Stimulated activated CD4-positive, alpha-beta T cell treated with anti-CD3 and anti-CD28 coated beads, Interleukin-15, amount 100 ng/mL, for 24 hours (primary cell): ENCODE results near the gene C4orf54.

Source experiments
- DNase-seq: peaks from one replicate; pipeline ENCODE4 v3.0.0-alpha.2; 2020

Gene C4orf54

DNA sequence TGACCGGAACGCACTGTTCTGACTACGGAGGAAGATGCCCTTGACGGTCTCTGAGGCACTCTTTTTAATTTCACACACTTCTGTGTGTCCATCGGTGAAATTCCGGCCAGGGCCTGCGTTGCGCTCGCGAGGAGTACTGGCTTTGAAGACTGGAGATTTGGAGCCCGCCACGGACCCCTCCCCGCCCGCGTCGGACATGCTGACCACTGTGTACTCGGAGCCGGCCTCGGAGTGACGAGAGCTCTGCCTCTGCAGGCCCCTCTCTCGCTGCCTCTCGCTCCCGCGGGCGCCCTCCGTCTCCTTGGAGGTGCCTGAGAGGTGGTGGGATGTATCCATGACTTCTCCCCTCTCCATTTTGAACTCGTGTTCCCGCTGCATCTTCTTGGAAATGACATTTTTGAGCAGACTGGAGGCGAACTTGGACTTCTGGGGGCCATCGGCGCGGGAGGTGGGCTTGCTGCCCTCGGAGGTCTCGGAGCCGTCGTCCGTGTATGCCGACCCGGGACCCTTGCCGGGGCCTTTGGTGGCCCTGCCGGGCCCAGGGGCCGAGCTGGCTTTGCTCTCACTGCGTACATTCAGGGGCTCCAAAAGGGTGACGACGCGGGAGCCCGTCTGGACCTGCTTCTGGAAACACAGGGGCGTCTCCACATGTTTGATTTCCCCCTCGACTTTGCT is 5.7 kb downstream of the C4orf54 start:
- no peak for DNase-seq

DNA sequence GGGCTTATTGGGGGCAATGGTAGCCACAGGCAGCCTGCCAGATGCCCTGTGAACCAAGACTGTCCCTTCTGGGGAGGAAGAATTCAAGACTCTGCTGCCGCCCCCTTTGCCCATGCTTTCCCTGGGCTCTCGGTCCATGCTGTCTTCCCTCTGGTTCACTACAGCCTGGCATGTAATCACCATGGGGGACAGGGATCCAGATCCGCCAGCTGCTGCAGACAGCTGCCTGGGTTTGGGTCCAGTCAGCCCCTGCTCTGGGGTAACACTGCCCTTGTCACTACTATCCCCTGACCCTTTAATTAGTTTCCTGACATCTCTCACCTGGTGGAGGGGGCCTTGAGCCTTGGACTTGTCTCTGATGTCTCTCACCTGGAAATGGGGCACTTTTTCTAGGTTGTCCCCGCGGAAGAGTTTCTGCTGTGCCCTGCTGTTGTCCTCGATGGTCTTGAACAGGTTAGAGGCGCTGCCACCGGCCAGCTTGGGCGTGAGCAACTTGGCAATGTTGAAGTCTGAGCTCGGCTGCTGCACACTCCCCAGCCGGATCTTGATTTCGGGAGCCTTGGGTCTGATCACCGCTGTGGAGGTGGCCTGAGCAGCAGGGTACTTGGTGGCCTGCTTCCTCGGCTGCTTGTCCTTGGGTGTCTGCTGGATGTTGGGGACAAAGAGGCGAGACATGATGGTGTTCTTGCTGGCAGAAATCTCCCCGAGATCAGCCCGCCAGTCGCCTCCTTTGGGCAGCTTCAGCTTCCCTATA is 6.4 kb downstream of the C4orf54 start:
- DNase-seq: no peak

DNA sequence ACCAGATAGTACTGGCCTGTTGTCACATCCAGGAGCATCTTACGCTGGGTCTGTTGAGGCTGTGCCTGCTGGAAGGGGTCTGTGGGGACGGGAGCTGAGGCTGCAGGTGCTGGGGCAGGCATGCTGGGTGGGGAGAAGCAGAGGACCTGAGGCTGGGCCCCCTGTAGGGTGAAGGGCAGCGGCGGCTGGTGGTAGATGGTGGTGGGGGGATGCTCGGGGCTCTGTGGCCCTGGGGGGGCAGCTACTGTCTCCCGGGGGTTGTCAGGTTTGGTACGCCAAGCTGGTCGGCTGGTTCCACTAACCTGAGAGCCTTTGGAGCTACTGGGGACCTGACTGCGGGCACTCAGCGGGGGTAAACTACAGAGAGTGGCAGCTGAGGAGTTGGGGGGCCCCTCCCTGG is 7.8 kb downstream of the C4orf54 start:
- DNase-seq: no peak

DNA sequence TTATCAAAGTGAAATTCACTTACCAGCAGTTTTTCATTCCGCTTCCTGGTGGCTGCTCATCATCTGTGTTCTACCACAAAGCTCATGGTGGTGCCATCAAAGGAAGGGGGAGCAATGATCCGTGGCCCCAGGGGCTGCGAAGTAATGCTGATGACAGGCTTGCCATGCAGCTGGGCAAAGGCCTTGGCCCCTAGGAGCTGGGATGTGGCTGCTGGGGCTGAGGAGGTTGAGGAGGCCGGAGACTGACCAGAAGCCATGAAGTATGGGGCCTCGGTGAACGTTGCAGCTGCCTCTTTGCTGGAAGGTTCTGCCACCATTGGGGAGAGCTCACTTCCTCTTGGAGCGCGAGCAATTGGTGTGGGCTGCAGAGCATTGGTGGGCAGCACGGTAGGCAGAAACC is 8.4 kb downstream of the C4orf54 start:
- DNase-seq: no peak

DNA sequence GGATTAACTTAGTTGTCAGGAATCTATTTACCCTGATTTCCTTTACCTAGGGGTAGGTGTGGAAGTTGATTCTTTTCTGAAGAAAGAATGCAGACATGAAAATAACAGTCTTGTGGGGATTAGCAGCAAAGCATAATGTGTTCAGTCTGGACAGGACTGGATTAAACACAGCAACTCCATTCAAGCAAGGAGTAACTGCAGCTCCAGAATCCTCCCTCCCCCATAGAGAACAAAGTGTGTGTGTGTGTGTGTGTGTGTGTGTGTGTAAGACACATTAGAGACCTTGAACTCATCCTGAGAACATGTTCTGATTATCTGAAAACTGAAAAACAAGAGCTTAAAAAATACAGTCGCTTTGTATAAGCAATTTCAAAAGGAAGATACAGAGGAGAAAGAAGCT is 9.3 kb downstream of the C4orf54 start:
- no peak for DNase-seq

DNA sequence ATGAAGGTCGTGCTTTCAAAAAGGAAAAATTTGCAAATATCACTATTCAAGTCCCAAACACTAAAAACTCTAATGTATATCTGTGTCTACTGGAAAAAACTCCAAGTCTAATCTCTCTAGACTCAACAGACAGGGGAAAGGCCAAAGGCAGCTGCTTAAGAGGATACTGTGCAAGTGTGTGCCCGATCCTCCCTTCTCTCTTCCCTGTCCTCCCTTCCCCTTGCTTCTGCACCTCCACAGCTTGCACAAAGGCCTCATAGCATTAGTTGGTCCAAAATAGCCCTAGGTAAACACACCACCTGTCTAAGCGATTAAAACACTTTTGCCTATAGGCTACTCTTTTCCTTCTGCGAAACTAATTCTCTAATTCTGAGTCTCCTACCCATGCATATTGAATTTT is 10.6 kb downstream of the C4orf54 start:
- no peak for DNase-seq

DNA sequence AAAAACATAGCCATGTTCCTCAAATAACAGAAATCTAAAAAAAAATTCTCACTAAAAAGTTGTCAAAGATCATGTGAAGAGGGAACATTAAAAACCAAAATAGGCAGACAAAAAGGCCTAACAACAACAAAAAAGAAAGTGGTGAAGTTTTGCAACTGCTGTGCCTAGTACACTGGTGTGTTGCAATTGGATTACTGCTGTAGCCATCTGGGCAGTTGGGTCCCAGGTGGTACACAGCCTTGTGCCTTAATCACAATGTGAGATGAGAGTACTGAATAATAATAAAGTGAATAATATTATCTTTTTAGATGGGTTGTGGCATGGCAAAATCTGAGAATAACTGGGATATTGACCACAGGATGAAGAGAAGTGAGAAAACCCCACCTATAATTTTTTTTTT is 12.0 kb downstream of the C4orf54 start:
- no peak for DNase-seq

DNA sequence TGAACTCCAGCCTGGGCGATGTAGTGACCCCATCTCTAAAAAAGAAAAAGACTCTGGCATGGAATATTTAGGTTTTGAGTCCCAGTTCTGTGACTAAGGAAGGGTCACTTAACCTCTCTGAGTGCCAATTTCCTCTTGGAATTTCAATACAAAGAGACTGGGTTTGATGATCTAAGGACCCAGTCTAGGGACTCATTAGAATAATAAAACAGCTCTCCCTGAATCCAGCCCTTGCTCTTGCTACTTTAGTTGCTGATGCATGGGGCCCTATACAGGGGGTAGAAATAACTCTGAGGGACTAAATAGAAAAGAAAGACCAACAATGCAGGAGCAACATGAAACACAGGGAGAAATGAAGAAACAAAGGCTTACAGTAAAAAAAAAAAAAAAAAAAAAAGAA is 12.6 kb downstream of the C4orf54 start:
- DNase-seq: no peak

DNA sequence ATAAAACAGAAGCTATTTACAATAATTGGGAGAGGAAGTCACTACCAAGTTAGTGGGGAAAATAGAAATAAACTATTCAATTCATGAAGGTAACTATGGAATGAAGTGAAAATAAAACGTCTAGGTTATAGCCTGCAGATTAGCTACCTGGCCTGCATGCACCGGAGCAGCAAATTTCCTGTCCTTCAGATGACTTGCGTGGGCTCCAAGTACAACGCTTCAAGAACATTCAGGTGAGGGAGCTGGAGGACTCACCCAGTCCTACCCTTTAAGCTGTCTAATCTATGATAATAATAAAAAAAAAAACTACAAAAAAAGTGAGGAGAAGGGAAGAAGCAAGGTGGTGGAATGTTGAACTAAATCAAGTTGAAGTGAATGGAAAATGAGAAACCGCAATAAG is 13.2 kb downstream of the C4orf54 start:
- no peak for DNase-seq

DNA sequence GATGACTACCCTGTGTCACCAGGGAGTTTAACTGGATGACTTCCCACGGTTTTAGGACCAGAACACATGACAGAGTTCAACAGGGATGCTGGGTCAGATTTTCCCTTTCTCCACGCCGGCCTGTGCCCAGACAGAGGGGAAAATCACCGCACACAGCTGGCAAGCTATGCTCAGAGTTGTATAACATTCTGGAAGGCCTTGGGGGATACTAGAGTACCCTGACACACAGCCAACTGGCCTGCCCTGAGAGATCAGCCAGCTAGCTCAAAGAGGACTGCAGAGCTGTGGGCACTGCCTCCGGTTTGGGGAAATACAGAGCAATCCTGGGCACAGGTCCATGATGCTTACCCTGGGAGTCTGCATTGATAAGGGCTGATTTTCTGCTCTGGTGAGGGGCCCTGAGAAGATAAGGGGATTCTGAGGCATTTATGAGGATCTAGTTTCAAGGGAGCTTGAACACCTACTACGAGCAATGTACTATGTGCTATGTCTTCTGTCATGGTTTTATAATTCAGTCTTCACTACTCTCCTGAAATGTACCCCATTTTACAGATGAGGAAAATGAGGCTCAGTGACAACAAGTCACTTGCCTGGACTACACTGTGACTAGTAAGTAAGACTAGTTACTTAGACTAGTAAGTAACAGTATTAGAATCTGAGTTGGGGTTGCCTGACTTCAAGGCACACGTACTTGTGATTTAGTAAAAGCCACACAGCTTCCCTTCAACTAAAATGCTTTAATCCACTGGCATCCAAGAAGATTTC is 14.7 kb downstream of the C4orf54 start:
- DNase-seq: no peak

DNA sequence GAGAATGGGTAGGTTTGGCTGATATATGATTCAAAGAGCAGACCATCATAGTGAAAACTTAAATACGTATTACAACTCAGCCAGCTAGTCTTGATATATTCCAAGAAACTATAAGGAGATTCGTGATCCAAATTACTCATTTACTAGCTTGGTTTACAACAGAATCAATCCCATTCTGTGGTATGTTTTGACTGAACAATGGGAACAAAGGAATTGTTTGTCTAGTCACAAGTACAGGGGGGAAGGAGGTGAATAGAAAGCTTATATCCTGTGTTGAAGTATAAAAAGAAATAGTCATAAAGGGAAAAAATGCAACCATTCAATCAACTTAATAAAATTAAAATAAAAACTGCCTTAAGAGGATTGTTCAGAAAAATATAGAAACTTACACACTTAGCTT is 17.0 kb downstream of the C4orf54 start:
- no peak for DNase-seq

DNA sequence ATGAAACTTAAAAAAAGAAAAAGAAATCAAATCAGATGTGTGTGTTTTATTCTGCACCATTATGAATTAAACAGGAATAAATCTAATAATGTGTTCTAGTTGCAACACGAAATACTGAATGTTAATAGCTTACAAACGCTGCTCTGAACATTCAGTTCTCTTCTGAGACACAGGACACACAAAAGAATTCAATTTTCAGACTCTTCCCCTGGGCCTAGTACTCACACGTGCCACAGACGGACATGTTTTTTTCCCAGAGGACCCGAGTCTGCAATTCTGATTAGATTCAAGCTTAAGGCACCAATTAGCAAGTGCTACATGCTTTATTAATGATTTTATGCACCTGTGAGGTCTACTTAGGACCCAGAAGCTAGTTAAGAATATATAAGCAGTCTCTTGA is 20.5 kb downstream of the C4orf54 start:
- no peak for DNase-seq

DNA sequence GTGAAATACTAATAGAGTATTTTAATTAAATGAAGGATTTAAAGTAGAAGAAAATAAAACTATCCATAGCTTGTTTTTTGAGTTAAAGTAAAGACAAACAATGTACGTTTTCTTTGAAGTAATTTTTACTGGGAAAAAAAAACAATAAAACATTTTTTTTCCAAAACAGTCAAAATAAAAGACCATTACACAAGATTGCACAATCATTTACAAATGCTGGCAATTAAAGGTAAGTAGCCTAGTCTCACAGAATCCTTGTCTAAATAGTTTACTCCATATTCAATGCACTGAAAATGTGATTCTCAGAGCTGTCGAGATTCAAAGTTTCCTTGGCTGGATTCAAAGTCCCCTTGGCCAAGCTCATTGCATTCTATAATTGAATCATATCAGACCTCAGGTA is 21.2 kb downstream of the C4orf54 start:
- no peak for DNase-seq

DNA sequence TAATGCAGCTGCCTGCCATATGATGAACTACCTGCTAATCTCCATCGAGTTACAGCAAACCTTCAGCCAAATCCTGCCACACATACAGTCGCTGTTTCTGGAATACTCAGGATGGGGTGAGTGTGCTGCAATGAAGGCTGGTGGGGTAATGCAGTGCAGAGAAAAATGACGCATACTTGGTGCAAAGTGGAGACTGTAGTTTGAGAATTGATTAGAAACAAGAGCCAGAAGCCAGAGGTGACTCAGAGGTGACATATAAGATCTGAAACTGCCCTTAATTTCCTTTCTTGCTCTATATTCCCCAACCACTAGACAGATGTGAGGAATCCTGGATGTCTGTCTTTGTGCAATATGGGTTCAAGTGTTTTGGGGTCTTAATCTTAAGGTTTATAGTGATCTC is 22.0 kb downstream of the C4orf54 start:
- DNase-seq: no peak

DNA sequence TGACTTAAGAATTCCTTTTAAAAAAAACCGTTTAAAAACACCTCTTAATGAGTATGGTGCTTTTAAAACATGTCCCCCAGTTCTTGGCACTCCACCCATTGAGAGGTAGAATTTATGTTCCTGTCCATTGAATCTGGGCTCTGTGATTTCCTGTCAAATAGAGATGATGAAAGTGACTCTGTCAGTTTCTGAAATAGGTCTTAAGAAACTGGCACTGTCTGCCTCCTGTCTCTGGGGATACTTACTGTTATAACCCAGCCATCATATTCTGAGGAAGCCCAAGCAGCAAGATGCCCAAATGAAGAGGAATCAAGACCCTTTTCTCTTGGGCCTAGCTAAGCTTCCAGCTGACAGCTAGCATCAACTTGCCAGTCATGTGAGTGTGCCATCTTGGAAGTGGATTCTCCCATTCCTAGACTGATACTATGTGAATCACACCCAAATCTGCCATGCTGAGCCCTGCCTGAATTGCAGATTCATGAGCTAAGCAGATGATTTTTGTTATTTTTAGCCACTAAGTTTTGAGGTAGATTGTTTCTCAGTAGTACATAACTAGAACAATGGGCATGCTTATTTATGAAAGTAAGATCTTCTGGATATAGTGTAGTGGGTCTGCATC is 22.8 kb downstream of the C4orf54 start:
- DNase-seq: no peak

DNA sequence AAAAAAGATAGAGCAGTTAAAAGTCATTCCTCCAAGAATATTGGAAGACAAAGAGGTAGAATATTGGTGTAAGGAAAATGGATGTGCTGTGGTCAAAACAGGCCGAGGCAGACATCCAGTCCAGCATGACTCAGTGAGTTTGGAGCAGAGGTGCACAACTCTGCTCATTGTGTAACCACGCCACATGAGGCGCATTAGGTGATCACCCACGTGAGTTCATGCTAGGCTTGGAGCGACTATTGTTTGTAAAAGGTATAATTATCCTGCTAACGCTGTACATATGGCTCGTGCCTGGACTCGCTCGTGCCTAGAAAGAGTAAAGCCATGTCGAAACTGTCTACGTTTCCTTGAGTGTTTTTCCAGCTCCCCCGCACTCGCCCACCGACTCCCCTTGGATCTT is 23.9 kb downstream of the C4orf54 start:
- no peak for DNase-seq

DNA sequence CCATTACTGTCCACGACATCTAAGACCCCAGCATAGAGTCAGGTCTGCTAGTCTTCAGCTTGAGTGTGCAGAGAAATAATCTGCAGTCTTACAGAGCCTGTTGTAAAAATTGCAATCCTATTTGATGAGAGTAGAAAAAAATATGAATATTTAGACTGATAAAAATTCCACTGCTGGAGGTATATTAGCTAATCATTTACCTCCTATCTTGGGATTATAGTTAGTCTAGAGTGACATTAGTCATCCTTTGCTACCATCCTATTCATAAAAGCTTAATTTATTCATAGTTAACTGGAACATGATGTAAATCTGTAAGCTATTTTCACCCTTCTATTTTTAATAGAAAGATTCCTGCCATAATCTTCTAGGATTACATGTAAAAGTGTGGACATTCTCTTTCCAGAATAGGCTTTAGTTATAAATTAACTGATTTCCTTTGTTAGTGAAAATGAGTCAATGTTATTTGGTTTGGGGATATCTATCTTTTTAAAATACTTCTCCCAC is 26.7 kb downstream of the C4orf54 start:
- DNase-seq: no peak

DNA sequence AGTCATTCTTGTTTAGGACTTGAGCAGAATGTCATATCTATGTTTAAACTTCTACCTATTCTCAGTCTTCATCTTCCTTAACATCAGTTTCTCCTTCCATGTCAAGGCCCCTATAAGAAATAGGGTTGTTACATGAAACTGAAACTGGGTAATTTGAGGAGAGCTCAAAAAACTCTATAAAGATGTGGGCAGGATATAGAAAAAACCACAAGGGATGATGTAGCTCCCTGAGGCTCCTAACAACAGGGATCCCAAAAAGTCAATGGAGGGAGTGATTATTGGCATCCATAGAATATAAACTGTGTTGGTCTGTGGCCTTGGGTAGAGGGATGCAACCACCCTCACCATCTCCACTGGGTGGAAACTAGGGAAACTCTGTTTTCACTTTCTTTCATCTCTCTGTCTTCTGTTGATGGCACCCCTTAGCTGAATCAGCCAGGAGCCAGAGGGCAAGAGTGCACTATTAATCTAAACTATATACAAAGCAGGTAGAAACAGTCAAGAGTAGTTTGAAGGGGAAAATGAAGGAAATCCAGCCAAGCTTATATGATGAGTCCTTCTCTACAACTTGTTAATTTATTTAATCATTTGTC is 27.6 kb downstream of the C4orf54 start:
- DNase-seq: no peak

DNA sequence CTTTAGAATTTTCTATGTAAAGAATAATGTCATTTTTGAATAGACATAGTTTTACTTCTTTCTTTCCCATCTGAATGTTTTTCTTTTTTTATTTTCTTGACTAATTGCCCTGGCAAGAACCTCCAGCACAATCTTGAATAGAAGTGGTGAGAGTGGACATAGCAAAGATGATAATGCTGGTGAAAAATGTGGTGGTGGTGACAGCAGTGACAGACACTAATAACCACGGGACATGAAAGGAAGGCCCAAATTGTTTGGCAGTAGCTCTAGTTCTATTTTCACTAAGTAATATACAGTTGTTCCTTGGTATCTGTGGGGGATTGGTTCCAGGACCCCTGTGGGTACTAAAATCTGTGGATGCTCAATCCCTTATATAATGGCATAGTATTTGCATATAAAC is 29.6 kb downstream of the C4orf54 start:
- DNase-seq: no peak

DNA sequence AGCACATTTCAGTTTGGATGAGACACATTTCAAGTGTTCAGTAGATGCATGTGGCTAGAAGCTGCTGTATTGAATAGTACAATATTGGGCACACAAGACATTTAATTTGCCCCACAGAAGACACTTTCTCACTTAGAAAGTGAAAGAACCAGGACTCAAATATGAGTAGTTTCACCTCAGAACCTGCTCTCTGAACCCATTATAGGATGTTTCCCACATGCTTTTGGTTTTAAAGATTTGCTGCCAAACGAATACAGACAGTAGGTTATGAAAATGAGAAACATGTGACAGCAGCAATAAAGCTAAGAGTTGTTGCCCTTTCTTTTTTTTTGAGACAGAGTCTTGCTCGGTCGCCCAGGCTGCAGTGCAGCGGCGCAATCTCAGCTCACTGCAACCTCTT is 32.3 kb downstream of the C4orf54 start:
- no peak for DNase-seq

DNA sequence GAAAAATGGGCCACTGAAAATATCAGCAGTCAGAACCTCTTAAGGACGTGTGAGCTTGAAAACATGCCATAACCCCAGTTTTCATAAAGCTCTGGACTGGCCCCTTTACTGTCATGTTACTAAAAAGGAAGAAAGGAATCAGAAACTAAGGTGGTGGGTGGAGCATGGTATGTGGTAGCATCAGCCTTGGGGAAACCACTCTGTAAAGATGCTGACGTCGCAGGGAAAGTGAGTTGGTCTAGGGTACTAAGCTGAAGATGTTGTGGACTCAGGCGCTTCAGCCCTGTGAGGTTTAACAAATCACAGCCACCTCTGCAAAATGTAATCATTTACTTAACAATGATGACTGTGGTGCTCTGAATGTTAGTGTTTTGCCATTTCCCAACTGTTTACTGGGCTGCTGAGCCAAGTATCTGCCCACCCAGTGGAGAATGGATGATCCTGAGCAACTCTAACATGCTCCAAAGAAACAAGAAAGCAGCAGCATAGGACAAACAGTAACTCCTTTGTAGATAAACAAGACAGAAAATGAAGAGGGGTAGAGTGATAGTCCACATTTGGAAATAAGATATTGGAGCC is 33.4 kb downstream of the C4orf54 start:
- peak; percentile 9 for DNase-seq

DNA sequence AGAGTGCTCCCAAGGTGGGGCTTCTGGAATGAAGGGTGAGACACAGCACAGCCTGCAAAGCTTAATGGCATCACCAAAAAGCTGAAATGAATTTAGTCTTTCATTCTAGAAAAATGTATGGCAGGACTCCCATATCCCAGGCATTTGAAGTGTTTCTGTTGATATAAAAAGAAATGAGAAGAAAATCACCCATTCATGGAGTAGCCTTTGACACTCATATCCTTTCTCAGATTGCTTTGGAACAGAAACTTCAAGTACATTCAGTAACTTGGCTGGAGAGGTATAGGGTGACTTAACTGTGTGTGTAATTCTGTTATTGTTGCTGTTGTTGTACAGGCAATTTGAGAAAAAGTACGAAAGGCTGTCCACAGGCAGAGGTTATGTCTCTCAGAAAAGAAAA is 35.3 kb downstream of the C4orf54 start:
- no peak for DNase-seq

DNA sequence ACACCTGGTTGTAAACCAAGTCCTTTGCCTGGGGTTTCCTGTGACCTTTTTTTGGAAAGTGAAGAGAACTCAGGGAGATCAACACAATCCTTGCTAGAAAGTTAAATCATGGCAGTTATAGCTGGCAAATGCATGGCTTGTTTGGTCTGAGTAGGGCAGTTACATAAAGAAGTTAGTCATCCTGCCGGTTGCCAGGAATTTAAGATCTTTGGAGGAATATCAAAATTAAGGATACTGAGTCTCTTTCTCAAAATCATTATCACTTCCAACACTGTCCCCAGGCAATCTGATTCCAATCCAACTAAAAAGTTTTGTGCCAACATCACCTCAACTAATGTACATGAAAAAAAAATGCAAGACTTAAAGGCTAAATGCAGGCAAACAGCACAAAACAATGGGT is 40.3 kb downstream of the C4orf54 start:
- no peak for DNase-seq
